Endothelial cell (in vitro differentiated cells): ENCODE measurements around the gene DGKB. TPM values are rescaled to one million over a fixed set of nuclear protein-coding genes. Genes with fewer than 3 reads are reported as not detected.

ENCODE experiments used
- DNase-seq: peaks from one replicate; pipeline ENCODE4 v3.0.0; 2021; ENCODE audit warnings: low spot score
- H3K27ac Mint-ChIP-seq: one replicate; pipeline ENCODE4 v1.8.0; 2021; ENCODE audit warnings: mixed read lengths, inconsistent platforms; ENCODE audit not compliant: unreplicated experiment
- H3K27me3 Mint-ChIP-seq: one replicate; pipeline ENCODE4 v1.8.0; 2021; ENCODE audit warnings: mild to moderate bottlenecking, moderate library complexity, mixed read lengths, inconsistent platforms; ENCODE audit not compliant: unreplicated experiment
- H3K36me3 Mint-ChIP-seq: one replicate; pipeline ENCODE4 v1.8.0; 2021; ENCODE audit warnings: mild to moderate bottlenecking, low read depth, mixed read lengths, inconsistent platforms; ENCODE audit not compliant: unreplicated experiment
- H3K4me1 Mint-ChIP-seq: one replicate; pipeline ENCODE4 v1.8.0; 2021; ENCODE audit warnings: mild to moderate bottlenecking, mixed read lengths, inconsistent platforms; ENCODE audit not compliant: unreplicated experiment
- H3K4me3 Mint-ChIP-seq: one replicate; pipeline ENCODE4 v1.8.0; 2021; ENCODE audit warnings: mild to moderate bottlenecking, mixed read lengths, inconsistent platforms; ENCODE audit not compliant: unreplicated experiment
- H3K9me3 Mint-ChIP-seq: one replicate; pipeline ENCODE4 v1.8.0; 2021; ENCODE audit warnings: mixed read lengths, inconsistent platforms; ENCODE audit not compliant: unreplicated experiment
- total RNA-seq: library from RNA; stranded (reverse); fragmentation: NEBNext Ultra II Directional; extraction: Animal tissue kit (Norgen Biotek cat#: 25700); gene quantifications from one replicate; pipeline ENCODE4 v1.2.1, GENCODE V29; 2021; ENCODE audit not compliant: unreplicated experiment
- TF ChIP-seq, protein P1 (sequence below): fragments of 200-600 bp; sonication (generic); IDR thresholded peaks from one replicate; pipeline ENCODE4 v1.5.0; 2021; ENCODE audit warnings: antibody characterized with exemption; ENCODE audit not compliant: unreplicated experiment

The DGKB gene
- total RNA-seq, 1 donor from 2014 or later = 0.46 TPM

DNA sequence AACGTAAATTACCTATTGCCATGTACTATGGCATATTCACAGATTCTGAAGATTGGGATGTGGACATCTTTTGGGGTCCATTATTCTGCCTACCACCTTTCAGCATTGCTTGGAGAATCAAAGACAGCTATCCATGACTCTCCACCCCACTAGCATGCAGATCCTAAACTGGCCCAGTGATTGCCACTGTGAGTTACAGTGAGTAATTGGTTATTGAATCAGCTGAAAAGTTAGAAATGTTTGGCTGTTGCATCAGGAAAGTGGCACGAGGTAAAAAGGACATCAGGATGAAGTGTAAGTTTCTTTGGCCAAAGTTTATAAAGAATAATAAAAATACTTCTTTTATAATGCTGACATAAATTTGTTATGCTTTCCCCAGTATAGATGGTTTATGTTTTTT lies 764.9 kb downstream of the DGKB start:
- no peaks in the 10 kb centered on the region for H3K36me3 Mint-ChIP-seq
- peaks cover 2% of the 10 kb centered on the region for H3K27me3 Mint-ChIP-seq
- DNase-seq = no peak
- H3K4me3 Mint-ChIP-seq = no peak overlapping the region
- TF ChIP-seq, protein P1, sequence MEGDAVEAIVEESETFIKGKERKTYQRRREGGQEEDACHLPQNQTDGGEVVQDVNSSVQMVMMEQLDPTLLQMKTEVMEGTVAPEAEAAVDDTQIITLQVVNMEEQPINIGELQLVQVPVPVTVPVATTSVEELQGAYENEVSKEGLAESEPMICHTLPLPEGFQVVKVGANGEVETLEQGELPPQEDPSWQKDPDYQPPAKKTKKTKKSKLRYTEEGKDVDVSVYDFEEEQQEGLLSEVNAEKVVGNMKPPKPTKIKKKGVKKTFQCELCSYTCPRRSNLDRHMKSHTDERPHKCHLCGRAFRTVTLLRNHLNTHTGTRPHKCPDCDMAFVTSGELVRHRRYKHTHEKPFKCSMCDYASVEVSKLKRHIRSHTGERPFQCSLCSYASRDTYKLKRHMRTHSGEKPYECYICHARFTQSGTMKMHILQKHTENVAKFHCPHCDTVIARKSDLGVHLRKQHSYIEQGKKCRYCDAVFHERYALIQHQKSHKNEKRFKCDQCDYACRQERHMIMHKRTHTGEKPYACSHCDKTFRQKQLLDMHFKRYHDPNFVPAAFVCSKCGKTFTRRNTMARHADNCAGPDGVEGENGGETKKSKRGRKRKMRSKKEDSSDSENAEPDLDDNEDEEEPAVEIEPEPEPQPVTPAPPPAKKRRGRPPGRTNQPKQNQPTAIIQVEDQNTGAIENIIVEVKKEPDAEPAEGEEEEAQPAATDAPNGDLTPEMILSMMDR = no peak
- H3K9me3 Mint-ChIP-seq = no peaks in the 10 kb centered on the region
- H3K4me1 Mint-ChIP-seq = no peaks in the 10 kb centered on the region
- no peak overlapping the region for H3K27ac Mint-ChIP-seq

DNA sequence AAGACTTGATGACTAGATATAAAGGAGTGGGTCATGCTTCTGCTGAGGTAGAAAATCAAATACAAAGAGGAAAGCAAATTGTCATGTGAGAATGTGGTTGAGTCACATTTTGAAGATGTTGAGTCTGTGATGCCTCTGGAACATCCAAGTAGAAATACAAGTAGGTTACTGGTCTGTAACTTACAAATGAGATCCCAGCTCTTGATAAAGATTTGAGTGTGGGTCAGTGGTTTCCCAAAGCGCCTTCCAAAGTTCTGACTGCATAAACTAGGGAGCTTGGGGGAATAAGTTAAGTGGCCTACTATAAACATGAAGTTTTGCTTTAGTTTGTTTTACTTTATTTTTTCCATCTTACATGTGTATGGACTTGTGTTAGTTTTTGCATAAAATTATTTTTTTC lies 768.8 kb downstream of the DGKB start:
- Mint-ChIP-seq H3K27ac (no peak overlapping the region), H3K36me3 (no peaks in the 10 kb centered on the region), H3K4me1 (no peaks in the 10 kb centered on the region), H3K27me3 (no peaks in the 10 kb centered on the region), H3K9me3 (no peaks in the 10 kb centered on the region), H3K4me3 (no peak overlapping the region)
- TF ChIP-seq, protein P1 = no peak
- no peak for DNase-seq

DNA sequence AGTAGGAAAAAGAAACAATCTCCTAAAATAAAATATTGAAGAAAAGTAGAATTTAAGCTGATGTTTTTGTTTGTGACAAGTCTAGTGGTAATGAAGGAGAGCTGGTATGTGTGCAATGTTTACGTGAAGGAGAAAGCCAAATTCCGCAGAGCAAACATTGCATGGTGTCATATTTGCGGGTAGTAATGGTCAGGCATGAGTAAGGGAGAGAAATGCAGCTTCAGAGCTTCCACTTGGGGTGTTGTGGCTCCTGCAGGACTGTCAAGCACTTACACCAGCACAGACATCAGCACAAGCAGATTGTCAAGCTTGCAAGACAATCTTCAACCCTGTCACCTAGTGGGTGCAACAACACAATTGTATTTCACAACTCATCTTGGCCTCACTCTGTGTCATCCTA lies 776.6 kb downstream of the DGKB start:
- H3K36me3 Mint-ChIP-seq = no peaks in the 10 kb centered on the region
- DNase-seq = no peak
- TF ChIP-seq, protein P1 = no peak
- no peak overlapping the region for H3K4me3 Mint-ChIP-seq
- H3K27ac Mint-ChIP-seq = no peak overlapping the region
- H3K9me3 Mint-ChIP-seq = no peaks in the 10 kb centered on the region
- H3K27me3 Mint-ChIP-seq = no peaks in the 10 kb centered on the region
- peaks cover 4% of the 10 kb centered on the region for H3K4me1 Mint-ChIP-seq

DNA sequence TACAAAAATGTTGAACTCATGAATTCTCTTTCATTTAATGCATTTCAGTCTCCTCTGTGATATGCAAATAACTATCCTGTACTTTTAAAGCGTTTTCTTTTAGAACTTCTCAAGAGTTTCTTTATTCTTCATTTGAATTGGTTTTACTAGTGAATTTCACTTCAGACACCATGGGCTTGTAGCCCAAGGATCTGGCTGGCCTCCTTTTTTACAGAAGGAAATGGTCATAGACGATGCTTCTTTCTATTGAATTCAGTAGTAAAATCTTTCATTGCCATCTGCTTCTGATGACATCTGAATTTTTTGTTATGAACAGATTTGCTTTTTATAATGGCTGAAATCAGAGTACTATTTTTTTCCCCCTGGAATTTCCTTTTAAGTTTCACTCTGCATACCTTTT lies 777.8 kb downstream of the DGKB start:
- Mint-ChIP-seq H3K4me1 (peaks cover 4% of the 10 kb centered on the region), H3K27ac (no peak overlapping the region), H3K27me3 (no peaks in the 10 kb centered on the region), H3K4me3 (no peak overlapping the region), H3K9me3 (no peaks in the 10 kb centered on the region), H3K36me3 (no peaks in the 10 kb centered on the region)
- DNase-seq = no peak
- TF ChIP-seq, protein P1 = no peak

DNA sequence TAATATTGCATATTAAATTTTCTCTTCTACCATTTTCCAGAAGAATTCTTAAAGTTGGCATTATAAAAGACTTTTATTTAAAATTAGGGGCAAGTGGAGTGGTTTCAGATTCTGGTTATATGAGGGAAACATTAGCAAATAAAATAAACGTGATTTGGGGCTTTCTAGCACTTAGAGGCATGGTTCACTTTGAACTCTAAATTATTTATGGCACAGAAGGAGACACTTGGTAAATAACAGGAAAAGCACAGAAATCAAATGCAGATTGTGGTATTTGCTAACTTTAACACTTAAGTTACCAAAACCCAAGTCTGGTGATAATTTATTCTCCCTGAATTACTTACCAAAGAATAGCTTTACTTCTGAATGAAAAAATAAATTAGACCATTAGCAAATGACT lies 778.6 kb downstream of the DGKB start:
- peaks cover 4% of the 10 kb centered on the region for H3K4me1 Mint-ChIP-seq
- no peak for DNase-seq
- TF ChIP-seq, protein P1 = no peak
- no peak overlapping the region for H3K27ac Mint-ChIP-seq
- no peaks in the 10 kb centered on the region for H3K27me3 Mint-ChIP-seq
- no peaks in the 10 kb centered on the region for H3K9me3 Mint-ChIP-seq
- no peaks in the 10 kb centered on the region for H3K36me3 Mint-ChIP-seq
- H3K4me3 Mint-ChIP-seq = no peak overlapping the region
